Measurements from ENCODE around the gene FEN1. TPM values are rescaled to one million over a fixed set of nuclear protein-coding genes. Genes with fewer than 3 reads are reported as not detected.
A peak's percentile ranks its signal among the peaks of the same experiment; 100 is the strongest.

Gene FEN1
- total and polyA plus RNA-seq, 7 donors = 5.7 to 30.3 (median 10.3) TPM

DNA sequence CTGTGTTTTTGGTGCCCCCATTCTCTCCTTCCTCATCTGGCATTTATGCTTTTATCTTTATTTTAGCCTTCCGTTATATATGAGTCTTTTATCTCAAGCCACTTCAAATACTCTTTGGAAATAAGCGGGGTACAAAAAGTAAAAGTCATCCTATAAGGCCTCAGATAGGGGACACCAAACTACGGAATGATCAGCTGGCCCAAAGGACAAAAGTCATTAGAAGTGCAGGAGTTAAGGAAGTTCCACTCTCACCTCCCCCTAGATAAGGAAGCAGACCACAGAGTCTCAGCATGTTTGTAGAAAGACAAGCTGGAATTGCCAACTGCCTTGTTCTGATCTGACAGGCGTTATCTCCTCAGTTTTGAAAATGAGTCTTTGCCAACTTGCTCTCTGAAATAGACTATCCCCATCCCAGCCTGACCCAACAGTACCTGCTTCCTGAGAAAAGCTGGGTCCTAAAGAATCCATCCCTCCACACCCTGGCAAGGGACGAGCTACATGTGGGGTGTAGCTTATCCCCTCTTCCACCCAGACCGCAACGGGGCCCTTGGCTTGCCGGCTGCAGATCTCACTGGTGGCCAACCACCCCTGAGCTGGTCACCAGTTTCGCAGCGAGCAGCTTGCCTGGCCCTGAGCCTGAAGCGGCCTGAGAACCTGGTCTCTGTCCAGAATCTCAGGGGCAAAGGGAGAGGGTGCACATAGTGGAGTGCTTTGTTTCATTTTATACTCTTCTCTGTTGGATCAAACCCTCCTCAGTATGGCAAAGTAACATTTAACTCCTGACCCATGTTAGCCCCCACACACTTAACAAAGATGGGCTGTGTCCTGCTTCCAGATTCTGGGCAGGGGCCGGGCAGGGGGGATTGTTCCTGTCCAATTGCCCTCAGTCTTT lies 49.2 kb downstream of the FEN1 start:
- TF ChIP-seq, protein P1, sequence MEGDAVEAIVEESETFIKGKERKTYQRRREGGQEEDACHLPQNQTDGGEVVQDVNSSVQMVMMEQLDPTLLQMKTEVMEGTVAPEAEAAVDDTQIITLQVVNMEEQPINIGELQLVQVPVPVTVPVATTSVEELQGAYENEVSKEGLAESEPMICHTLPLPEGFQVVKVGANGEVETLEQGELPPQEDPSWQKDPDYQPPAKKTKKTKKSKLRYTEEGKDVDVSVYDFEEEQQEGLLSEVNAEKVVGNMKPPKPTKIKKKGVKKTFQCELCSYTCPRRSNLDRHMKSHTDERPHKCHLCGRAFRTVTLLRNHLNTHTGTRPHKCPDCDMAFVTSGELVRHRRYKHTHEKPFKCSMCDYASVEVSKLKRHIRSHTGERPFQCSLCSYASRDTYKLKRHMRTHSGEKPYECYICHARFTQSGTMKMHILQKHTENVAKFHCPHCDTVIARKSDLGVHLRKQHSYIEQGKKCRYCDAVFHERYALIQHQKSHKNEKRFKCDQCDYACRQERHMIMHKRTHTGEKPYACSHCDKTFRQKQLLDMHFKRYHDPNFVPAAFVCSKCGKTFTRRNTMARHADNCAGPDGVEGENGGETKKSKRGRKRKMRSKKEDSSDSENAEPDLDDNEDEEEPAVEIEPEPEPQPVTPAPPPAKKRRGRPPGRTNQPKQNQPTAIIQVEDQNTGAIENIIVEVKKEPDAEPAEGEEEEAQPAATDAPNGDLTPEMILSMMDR (IDR thresholded peaks at IDR 0.05) = no peak
- 64 to 78% (median 64%) methylated on average over 12 of the region's 12 CpGs for WGBS, 3 donors
- Histone ChIP-seq H3K27ac (no peak overlapping the region), H3K4me3 (no peak overlapping the region), H3K4me1 (no peaks in the 10 kb centered on the region), H3K36me3 (ENCODE audit: insufficient read depth in 1 of 2, low read depth in 1 of 2) (peaks cover 0 to 4% of the 10 kb centered on the region in 2 donors), H3K27me3 (ENCODE audit: insufficient read depth in 3 of 3, low read length in 2 of 3) (no peaks in the 10 kb centered on the region), H3K9me3 (no peaks in the 10 kb centered on the region)
- intact Hi-C loops (cut with DNase I) = no loop called here
- ATAC-seq (no peak), DNase-seq (no peak)

DNA sequence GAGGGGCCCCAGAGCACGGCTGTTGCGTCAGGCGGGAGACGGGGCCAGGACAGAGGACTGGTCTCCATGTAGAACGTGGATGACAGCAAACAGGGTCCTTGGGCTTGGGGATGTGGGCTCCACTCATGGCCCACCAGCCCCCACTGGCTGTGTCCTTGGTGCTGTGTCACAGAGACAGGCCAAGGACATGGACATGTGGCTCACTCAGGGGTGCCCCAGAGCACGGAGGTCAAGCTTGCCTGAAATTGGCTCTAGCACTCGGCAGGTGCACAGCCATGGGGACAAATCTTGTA lies 49.8 kb downstream of the FEN1 start:
- Histone ChIP-seq H3K9me3 (no peaks in the 10 kb centered on the region), H3K27ac (no peak overlapping the region), H3K4me3 (no peak overlapping the region), H3K27me3 (ENCODE audit: insufficient read depth in 3 of 3, low read length in 2 of 3) (no peaks in the 10 kb centered on the region), H3K36me3 (ENCODE audit: insufficient read depth in 1 of 2, low read depth in 1 of 2) (peaks cover 0 to 4% of the 10 kb centered on the region in 2 donors), H3K4me1 (no peaks in the 10 kb centered on the region)
- ATAC-seq (no peak), DNase-seq (no peak)
- 86 to 95% (median 87%) methylated on average over 7 of the region's 7 CpGs for WGBS, 3 donors
- intact Hi-C loops (cut with DNase I) = no loop called here
- TF ChIP-seq, protein P1 (IDR thresholded peaks at IDR 0.05) = no peak

DNA sequence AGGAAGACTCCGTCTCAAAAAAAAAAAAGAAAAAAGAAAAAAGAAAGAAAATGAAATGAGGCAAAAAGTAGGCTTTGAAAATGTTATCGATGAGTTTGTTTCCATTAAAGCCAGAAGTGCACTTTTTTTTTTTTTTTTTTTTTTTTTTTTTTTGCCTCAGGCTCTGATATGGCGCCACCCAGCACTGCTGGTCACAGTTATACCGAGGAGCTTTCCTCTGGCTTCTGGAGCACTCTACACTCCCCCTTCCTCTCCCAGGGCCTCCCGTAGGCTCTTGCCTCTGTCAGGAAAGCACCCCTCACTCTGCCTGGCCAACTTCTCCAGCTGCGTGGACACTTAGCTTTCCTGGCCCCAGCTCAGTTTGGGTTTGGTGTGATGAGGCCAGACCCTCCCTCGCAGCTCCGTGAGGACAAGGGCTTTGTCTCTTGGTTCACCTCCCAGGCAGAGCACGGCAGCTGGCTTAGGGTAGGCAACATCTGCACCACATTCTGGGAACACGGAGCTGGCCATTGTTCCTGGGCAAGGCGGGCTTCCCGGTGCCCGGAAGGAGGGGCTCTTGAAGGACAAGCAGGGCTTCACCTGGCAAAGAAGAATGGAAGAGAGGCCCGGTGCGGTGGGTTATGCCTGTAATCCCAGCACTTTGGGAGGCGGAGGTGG lies 52.3 kb downstream of the FEN1 start:
- H3K36me3 ChIP-seq (ENCODE audit: insufficient read depth in 1 of 2, low read depth in 1 of 2) = peaks cover 0 to 4% of the 10 kb centered on the region in 2 donors
- no peaks in the 10 kb centered on the region for H3K9me3 ChIP-seq
- TF ChIP-seq, protein P1 (IDR thresholded peaks at IDR 0.05) = no peak
- no peak overlapping the region for H3K4me3 ChIP-seq
- 37 to 50% (median 41%) methylated on average over 16 of the region's 16 CpGs for WGBS, 3 donors
- no peak for ATAC-seq
- no peaks in the 10 kb centered on the region for H3K4me1 ChIP-seq
- peaks cover 0 to 6% (median 0%) of the 10 kb centered on the region in 3 donors for H3K27me3 ChIP-seq (ENCODE audit: insufficient read depth in 3 of 3, low read length in 2 of 3)
- intact Hi-C loops (cut with DNase I) = no loop called here
- no peak for DNase-seq
- no peak overlapping the region for H3K27ac ChIP-seq

DNA sequence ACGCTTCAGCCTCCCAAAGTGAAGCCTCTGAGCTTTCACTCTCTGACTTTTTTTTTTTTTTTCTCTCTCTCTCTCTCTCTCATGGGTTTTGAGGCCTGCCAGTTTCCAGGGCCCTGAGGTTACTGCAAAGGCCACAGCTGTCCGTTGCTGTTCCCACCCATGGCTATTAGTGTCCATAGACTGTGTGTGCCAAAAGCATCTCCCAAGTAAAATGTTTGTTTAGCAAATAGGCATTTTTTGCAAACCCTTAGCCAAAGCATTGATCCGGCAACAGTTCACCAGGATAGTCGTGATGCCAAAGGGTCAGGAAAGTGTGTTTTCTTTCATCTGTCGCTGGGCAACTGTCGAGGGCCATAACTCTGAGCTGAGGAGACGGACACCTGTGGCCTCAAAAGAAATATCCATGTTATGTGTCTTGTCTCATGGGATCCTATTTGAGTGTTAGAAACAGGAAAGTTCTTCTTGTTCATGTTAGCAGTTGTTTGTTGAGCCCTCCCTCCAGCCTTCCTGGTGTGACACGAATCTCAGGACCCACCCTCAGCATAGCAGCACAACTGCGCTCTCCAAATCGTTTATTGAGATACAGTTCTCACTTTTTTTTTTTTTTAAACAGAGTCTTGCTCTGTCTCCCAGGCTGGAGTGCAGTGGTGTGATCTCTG lies 53.8 kb downstream of the FEN1 start:
- TF ChIP-seq, protein P1 (IDR thresholded peaks at IDR 0.05) = no peak
- no peak overlapping the region for H3K27ac ChIP-seq
- DNase-seq (no peak), ATAC-seq (peak in 2 of 4 donors; percentile 38 to 41)
- H3K4me3 ChIP-seq = no peak overlapping the region
- no peaks in the 10 kb centered on the region for H3K36me3 ChIP-seq (ENCODE audit: insufficient read depth in 1 of 2, low read depth in 1 of 2)
- H3K9me3 ChIP-seq = no peaks in the 10 kb centered on the region
- H3K4me1 ChIP-seq = no peaks in the 10 kb centered on the region
- intact Hi-C loops (cut with DNase I) = no loop called here
- peaks cover 0 to 6% (median 0%) of the 10 kb centered on the region in 3 donors for H3K27me3 ChIP-seq (ENCODE audit: insufficient read depth in 3 of 3, low read length in 2 of 3)
- WGBS, 3 donors = 57 to 67% (median 60%) methylated on average over 10 of the region's 10 CpGs

Other genes with a start within 250 kb of the FEN1 start
- gene SYT7, start 211.8 kb upstream of the FEN1 start, total RNA-seq = 1 to 10 TPM; 1.9 to 2.8 (median 2.1) TPM
- 1 to 10 TPM in 2 of 3 donors, under 1 TPM in 1; 0.96 to 3.5 (median 1.4) TPM for gene SYT7, start 211.8 kb upstream of the FEN1 start, polyA plus RNA-seq
- gene DAGLA, start 112.5 kb upstream of the FEN1 start, total RNA-seq = 1 to 10 TPM; 1.9 to 5.1 (median 3.3) TPM
- 1 to 10 TPM in 2 of 3 donors, under 1 TPM in 1; 0.57 to 2.1 (median 1.7) TPM for gene DAGLA, start 112.5 kb upstream of the FEN1 start, polyA plus RNA-seq
- gene MYRF, start 40.3 kb upstream of the FEN1 start, total RNA-seq = under 1 TPM in 3 of 4 donors, not detected in 1; 0.15 to 0.24 (median 0.24) TPM
- gene MYRF, start 40.3 kb upstream of the FEN1 start, polyA plus RNA-seq = under 1 TPM; 0.01 to 0.08 (median 0.08) TPM
- 10 to 100 TPM; 76.0 to 93.2 (median 80.9) TPM for gene TMEM258, start 312 bp upstream of the FEN1 start, total RNA-seq
- 100 to 1,000 TPM; 152 to 177 (median 159) TPM for gene TMEM258, start 312 bp upstream of the FEN1 start, polyA plus RNA-seq
- gene FADS1, start 24.1 kb downstream of the FEN1 start, total RNA-seq = 10 to 100 TPM; 13.7 to 93.2 (median 20.6) TPM
- gene FADS1, start 24.1 kb downstream of the FEN1 start, polyA plus RNA-seq = 10 to 100 TPM in 2 of 3 donors, 1 to 10 TPM in 1; 8.6 to 70.8 (median 16.9) TPM
- 1 to 10 TPM; 3.3 to 8.4 (median 6.0) TPM for gene FADS2, start 35.4 kb downstream of the FEN1 start, total RNA-seq
- gene FADS2, start 35.4 kb downstream of the FEN1 start, polyA plus RNA-seq = 1 to 10 TPM; 2.2 to 5.5 (median 3.6) TPM
- gene FADS3, start 98.6 kb downstream of the FEN1 start, total RNA-seq = 100 to 1,000 TPM in 1 of 4 donors, 10 to 100 TPM in 3; 49.3 to 247 (median 57.9) TPM
- gene FADS3, start 98.6 kb downstream of the FEN1 start, polyA plus RNA-seq = 100 to 1,000 TPM in 1 of 3 donors, 10 to 100 TPM in 2; 26.5 to 392 (median 50.9) TPM
- gene RAB3IL1, start 124.7 kb downstream of the FEN1 start, total RNA-seq = 1 to 10 TPM; 4.9 to 5.9 (median 4.9) TPM
- 1 to 10 TPM; 1.7 to 5.1 (median 3.5) TPM for gene RAB3IL1, start 124.7 kb downstream of the FEN1 start, polyA plus RNA-seq
- gene BEST1, start 157.4 kb downstream of the FEN1 start, total RNA-seq = 1 to 10 TPM in 2 of 4 donors, under 1 TPM in 2; 0.81 to 2.1 (median 1.2) TPM
- 1 to 10 TPM; 1.3 to 9.8 (median 1.5) TPM for gene BEST1, start 157.4 kb downstream of the FEN1 start, polyA plus RNA-seq
- 1,000 to 10,000 TPM; 2,269 to 5,499 (median 3,297) TPM for gene FTH1, start 174.7 kb downstream of the FEN1 start, total RNA-seq
- gene FTH1, start 174.7 kb downstream of the FEN1 start, polyA plus RNA-seq = over 10,000 TPM in 1 of 3 donors, 1,000 to 10,000 TPM in 2; 2,316 to 16,176 (median 3,132) TPM